Melanocyte of skin (primary cell): ENCODE data around the gene IFITM1. TPM values are rescaled to one million over a fixed set of nuclear protein-coding genes. Genes with fewer than 3 reads are reported as not detected.

ENCODE experiments used
- small RNA-seq, 2 donors: library from RNA; depleted of rRNA; stranded (forward); fragments of <200 nt; gene quantifications; one replicate each; pipeline ENCODE3, GENCODE V24; 2012
- total RNA-seq, 2 donors: library from RNA; depleted of rRNA; stranded (reverse); fragments of >200 nt; gene quantifications; 2 replicates each; pipeline ENCODE4 v1.2.3, GENCODE V29; 2012

Gene IFITM1
- total RNA-seq, result 100 to 1,000 TPM; 611 to 715 TPM

GRCh38 chr11:313787-314553, at the start of gene IFITM1:
Gene IFITM1 (plus strand): TSS chr11:314040. CDS start chr11:314171, 131 bp downstream.

GRCh38 chr11:278001-278951, 35.6 kb upstream of the IFITM1 start, which contains the start of gene NLRP6:
Gene NLRP6 (plus strand): TSS chr11:278407. CDS start chr11:278570, 163 bp downstream.

GRCh38 chr11:288478-289397, 25.1 kb upstream of the IFITM1 start, which contains the start of gene PGGHG:
Gene PGGHG (plus strand): TSS chr11:289126. CDS start chr11:289817, 691 bp downstream.

GRCh38 chr11:299081-299891, 14.6 kb upstream of the IFITM1 start, which contains the start of gene IFITM5:
Gene IFITM5 (minus strand): TSS chr11:299526. CDS start chr11:299490, 36 bp downstream.

GRCh38 chr11:307766-308708, 5.8 kb upstream of the IFITM1 start, which contains the start of gene IFITM2:
Gene IFITM2 (plus strand): TSS chr11:307816. CDS start chr11:308193, 377 bp downstream.

Small RNAs within 50 kb of the gene (small RNA-seq; reads per million reads assigned to genes)
- 0 reads per million in 2 donors for gene AC136475.6

Other genes with a start within 250 kb of the IFITM1 start
- gene SCGB1C1, start 121.0 kb upstream of the IFITM1 start, total RNA-seq, result not detected
- 10 to 100 TPM in 1 of 2 donors, 1 to 10 TPM in 1; 10.0 to 11.7 TPM for gene BET1L, start 106.6 kb upstream of the IFITM1 start, total RNA-seq
- 10 to 100 TPM; 91.2 to 96.4 TPM for gene RIC8A, start 106.3 kb upstream of the IFITM1 start, total RNA-seq
- 1 to 10 TPM; 6.3 to 6.5 TPM for gene SIRT3, start 77.7 kb upstream of the IFITM1 start, total RNA-seq
- 100 to 1,000 TPM; 109 to 159 TPM for gene PSMD13, start 77.1 kb upstream of the IFITM1 start, total RNA-seq
- gene NLRP6, start 35.6 kb upstream of the IFITM1 start, total RNA-seq, result under 1 TPM in 1 of 2 donors, not detected in 1; under 0.01 TPM
- 1 to 10 TPM; 3.4 to 5.7 TPM for gene PGGHG, start 24.9 kb upstream of the IFITM1 start, total RNA-seq
- not detected for gene IFITM5, start 14.5 kb upstream of the IFITM1 start, total RNA-seq
- 10 to 100 TPM; 29.6 to 48.5 TPM for gene IFITM2, start 6.2 kb upstream of the IFITM1 start, total RNA-seq
- gene IFITM3, start 6.8 kb downstream of the IFITM1 start, total RNA-seq, result 100 to 1,000 TPM; 292 to 341 TPM
- 10 to 100 TPM in 1 of 2 donors, 1 to 10 TPM in 1; 5.0 to 15.8 TPM for gene B4GALNT4, start 55.5 kb downstream of the IFITM1 start, total RNA-seq
- 1 to 10 TPM; 1.3 to 1.4 TPM for gene PKP3, start 80.2 kb downstream of the IFITM1 start, total RNA-seq
- 10 to 100 TPM; 29.6 to 54.7 TPM for gene SIGIRR, start 101.0 kb downstream of the IFITM1 start, total RNA-seq
- gene ANO9, start 128.0 kb downstream of the IFITM1 start, total RNA-seq, result under 1 TPM in 1 of 2 donors, not detected in 1; under 0.01 TPM
- gene PTDSS2, start 136.2 kb downstream of the IFITM1 start, total RNA-seq, result 10 to 100 TPM; 38.9 to 44.0 TPM
- gene RNH1, start 193.2 kb downstream of the IFITM1 start, total RNA-seq, result 100 to 1,000 TPM; 203 to 262 TPM
- gene HRAS, start 221.5 kb downstream of the IFITM1 start, total RNA-seq, result 10 to 100 TPM; 29.6 to 64.6 TPM
- under 1 TPM; under 0.01 to 0.33 TPM for gene LRRC56, start 223.5 kb downstream of the IFITM1 start, total RNA-seq
- gene LMNTD2, start 246.7 kb downstream of the IFITM1 start, total RNA-seq, result 1 to 10 TPM in 1 of 2 donors, under 1 TPM in 1; 0.67 to 1.4 TPM
- 1 to 10 TPM; 2.1 to 7.3 TPM for gene RASSF7, start 246.9 kb downstream of the IFITM1 start, total RNA-seq